ENCODE measurements around the gene GLS2.
A peak's percentile ranks its signal among the peaks of the same experiment; 100 is the strongest.
"Not testable (repeated sequence)": the region's sequence is repeated elsewhere in the genome, so short reads cannot be mapped to it uniquely, and the experiment has no call there.

The GLS2 gene

DNA sequence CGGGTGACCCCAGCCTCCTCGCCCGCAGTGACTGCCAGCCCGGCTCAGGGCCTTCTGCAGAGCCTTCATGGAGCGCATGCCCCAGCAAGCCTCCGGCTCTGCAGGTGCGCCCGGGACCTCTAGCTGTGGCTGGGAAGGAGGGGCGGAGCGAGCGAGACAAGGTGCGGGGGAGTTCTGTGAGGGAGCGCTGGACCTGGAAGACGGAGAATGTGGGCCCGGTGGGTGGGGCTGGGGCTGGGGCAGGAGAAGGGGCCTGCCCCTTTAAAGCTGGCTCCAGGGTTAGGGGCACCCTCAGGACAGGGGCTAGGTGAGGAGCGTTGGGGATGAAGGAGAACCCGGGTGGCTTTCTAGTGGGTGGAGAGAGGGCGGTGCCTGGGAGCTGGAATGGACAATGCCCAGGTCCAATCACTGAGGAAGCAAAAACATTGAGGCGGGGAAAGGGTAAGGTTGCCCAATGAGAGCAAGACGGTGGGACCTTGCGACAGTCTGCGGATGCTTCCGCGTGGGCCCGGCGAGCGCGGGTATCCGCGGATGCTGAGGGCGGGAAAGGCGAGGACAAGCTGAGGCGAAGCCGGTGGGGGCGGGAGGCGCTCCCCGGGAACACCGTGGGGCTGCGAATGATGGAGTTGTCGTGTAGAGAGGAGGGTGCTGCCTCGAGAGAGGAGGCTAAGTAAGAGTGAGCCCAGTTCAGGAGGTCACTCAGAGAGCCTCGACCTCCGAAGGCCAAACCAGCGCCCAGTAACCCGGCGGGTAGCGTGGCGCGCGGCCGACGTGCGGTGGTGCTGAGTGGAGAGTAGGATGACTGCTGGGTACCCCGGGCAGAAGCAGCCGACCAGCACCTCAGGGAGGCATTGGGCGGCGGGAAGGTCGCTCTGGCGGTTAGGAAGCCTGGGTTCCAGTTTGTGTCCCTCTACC, at the start of gene GLS2:
GLS2 (minus strand) TSS at position 121 of the 915 bp plus-strand sequence; CDS start at position 78, 43 bp downstream.
- DNase-seq (ENCODE audit: low read depth in 1 of 2, low spot score in 1 of 2) = peak; percentile 44 to 55

DNA sequence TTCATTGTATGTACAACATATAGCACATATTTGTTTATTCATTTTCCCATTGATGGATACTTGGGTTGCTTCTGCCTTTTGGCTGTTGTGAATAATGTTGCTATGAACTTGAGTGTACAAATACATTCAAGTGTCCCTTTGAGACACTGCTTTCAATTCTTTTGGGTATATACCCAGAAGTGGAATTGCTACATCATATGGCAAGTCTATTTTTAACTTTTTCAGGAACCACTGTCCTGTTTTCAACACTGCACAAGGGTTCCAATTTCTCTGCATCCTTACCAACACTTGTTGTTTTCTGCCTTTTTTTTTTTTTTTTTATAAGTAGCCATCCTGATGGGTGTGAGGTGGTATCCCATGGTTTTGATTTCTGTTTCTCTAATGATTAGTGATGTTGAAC, 49.6 kb upstream of the GLS2 start:
- no peak for DNase-seq (ENCODE audit: low read depth in 1 of 2, low spot score in 1 of 2)

DNA sequence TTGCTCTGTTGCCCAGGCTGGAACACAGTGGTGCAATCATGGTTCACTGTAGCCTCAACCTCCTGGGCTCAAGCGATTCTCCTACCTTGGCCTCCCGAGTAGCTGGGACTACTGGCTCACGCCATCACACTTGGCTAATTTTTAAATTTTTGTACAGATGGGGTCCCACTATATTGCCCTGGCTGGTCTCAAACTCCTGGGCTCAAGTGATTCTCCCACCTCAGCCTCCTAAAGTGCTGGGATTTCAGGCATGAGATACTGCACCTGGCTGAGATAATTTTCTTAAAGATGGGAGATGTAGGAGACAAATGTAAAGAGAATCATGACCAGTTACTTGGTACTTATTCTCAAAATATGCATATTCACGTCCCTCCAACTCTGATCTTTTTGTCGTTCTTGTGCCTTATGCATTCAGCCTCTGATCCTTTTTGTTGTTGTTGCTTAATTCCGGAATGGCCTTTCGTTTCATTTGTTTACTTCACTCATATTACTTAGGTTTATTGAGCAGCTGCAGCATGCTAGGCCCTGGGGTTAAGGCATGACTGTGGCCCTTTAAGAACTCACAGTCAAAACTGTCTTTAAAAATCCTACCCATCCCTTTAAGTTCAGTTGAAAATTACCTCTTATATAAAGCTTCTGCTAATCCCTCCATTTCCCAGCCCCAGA, 42.6 kb upstream of the GLS2 start:
- DNase-seq (ENCODE audit: low read depth in 1 of 2, low spot score in 1 of 2) = no peak

DNA sequence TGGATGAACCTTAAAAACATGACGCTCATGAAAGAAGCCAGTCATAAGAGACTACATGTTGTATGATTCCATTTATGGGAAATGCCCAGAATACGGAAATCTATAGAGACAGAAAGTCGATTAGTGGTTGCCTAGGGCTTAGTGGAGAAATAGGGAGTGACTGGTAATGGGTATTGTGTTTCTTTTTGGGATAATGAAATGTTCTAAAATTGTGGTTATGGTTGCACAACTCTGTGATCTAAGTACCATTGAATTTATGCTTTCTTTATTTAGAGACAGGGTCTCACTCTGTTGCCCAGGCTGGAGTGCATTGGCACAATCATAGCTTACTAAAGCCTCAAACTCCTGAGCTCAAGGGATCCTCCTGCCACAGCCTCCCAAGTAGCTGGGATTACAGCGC, 41.7 kb upstream of the GLS2 start:
- DNase-seq (ENCODE audit: low read depth in 1 of 2, low spot score in 1 of 2) = no peak

DNA sequence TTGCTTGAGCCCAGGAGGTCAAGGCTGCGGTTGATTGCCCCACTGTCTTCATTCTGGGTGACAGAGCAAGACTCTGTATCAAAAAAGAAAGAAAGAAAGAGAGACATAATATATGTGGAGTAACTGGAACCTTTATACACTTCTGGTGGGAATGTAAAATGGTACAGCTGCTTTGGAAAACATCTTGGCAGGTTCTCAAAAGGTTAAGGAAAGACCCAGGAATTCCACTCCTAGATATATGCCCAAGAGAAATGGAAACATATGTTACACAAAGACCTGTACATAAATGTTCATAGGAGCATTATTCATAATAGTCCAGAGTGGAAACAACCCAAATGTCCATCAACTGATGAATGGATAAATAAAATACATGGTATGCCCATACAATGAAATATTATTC, 40.9 kb upstream of the GLS2 start:
- DNase-seq (ENCODE audit: low read depth in 1 of 2, low spot score in 1 of 2) = no peak

DNA sequence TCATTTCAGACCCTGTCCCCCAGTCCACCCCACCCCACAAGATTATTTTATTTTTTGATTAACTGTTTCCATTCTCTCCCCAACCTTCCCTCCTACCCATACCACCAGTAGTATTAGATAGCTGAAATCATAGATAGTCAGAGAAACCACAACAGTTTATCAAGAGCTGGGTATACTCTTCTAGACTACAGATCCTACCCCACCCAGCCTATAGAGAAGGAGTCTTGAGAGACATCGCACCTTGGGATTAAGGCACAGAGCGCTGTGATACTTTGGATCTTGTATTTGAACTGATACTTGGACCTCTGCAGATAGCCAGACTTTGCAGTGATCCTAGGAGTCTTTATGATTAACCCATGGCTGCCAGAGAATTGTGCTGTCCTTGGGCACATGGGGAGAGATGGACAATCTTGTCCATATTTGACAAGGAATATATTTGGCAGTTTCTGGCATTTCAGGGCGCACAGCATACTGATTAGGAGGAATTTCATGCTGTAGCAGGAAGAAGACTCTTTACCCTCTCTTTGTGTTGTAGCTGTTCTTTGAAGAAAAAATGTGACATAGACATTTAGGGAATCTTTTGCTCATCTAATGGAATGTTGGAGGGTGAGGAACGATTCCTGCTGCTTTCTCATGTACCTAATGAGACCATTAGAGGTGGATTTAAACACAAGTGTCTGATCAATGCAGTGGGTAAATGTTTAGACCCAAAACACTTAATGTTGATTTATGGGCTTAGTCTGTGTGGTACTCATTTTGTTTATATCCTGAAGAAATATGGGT, 34.6 kb upstream of the GLS2 start:
- DNase-seq (ENCODE audit: low read depth in 1 of 2, low spot score in 1 of 2) = no peak

DNA sequence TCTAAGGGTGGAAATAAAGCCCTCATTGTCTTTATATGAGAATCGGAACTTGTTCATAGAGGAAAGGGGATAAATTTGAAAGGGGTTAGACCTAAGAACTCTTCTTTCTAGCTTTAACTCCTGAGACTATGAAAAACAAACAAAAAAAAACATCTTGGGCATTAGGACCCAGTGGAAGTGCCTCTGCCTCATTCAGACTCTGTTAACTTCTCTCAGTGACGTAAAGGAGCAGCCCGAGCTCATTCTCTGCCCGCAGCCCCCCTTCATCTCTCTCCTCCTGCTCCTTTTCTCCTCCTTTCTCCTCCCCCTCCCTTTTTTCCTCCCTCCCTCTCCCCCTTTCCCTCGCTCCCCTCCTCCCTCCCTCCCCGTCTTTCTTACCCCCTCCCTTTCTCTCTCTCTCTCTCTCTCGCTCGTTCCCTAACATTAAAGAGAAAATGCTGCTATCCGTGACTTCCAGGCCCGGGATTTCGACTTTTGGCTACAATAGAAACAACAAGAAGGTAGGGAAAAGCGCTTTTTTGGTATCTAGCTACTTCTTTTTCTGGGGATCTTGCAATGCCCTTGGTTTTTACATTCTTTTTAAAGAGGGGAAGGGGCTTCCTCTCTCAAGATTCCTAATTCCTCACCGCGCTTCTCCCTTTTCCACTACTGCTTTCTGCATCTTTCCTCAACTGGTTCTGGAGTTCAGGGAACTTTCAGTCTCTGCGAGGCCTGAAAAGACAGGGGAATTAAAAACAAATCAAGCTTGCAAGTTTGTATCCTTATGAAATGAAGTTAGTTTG, 33.8 kb upstream of the GLS2 start, which contains the start of gene RBMS2:
RBMS2 (plus strand) TSS at position 231 of the 782 bp plus-strand sequence; CDS start at position 435, 204 bp downstream.
- DNase-seq (ENCODE audit: low read depth in 1 of 2, low spot score in 1 of 2) = peak in 1 of 2 donors; percentile 5

DNA sequence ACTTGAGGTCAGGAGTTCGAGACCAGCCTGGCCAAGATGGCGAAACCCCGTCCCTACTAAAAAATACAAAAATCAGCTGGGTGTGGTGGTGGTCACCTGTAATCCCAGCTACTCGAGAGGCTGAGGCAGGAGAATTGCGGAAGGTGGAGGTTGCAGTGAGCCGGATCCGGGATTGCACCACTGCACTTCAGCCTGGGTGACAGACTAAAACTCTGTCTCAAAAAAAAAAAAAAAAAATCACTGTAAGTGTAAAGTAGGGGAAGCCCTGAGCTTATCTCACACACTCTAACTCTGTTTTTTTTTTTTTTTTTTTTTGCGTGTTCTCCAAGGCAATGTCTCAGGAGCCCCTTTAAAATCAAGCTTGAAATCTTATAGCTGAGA, 33.2 kb upstream of the GLS2 start:
- DNase-seq (ENCODE audit: low read depth in 1 of 2, low spot score in 1 of 2) = no peak

DNA sequence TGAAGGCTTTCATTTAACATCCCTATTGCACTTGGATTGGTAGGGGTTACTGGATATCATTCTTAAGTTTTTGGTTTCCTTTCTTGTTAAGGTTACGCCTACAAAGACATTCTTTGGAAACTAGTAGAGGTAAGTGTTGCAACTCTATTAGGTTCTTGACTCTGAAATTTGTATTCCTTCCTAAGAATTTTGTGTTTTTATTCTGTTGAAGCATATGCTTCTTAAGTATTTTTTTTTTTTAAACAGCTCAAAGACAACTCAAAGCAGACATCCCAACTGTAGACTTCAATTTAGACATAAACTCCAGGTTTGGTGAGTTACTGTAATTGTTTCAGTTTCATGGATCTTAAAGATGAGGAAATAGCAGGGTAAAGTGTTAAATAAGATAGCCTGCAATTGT, 32.5 kb upstream of the GLS2 start:
- no peak for DNase-seq (ENCODE audit: low read depth in 1 of 2, low spot score in 1 of 2)

DNA sequence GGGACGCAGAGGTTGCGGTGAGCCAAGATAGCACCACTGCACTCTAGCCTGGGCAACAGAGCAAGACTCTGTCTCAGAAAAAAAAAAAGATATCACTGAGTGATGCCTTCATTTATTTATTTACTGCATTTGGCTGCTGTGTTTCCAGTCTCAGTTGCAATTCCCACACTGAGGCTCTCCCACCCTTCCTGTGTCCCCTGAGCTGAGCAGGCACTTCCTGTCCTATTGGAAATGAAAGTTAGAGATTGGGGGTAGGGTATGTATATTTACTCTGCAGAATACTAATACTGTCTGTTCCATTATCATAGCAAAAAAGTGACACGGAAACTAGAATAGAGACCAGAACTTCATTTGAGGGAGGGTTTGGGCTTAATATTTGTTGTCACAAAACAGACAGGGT, 32.1 kb upstream of the GLS2 start:
- no peak for DNase-seq (ENCODE audit: low read depth in 1 of 2, low spot score in 1 of 2)

DNA sequence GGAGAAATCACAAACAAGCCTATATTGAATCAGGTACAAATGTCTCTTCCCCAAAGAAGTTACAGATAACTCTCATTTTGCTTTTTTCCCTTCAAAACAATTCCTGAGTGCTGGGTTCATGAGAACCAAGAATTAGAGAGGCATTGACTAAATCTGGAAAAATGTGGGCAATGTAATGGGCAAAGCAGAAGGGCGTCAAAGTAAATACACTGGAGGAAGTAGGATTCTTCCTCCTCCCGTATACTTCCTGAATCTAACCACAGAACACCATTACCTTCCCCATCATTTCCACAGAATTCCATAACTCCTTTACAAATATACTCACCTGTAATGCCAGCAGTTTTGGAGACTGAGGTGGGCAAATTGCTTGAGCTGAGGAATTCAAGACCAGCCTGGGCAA, 30.6 kb upstream of the GLS2 start:
- DNase-seq (ENCODE audit: low read depth in 1 of 2, low spot score in 1 of 2) = no peak

DNA sequence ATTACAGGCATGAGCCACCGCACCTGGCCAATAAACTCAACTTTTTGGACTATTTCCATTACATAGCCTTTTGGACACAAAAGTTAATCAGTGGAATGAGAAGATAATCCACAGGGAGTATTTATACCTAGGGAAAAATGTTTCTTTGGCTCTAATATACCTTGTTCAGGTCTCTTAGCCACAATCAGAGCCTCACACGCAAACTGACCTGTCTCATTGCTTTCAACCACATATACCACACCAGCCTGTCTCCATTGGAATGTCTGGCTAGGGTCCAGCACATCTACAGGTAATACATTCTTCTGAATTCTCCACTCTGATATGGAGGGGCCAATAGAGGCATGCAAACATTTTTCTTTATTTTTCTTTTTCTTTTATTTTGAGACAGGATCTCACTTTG, 29.9 kb upstream of the GLS2 start:
- no peak for DNase-seq (ENCODE audit: low read depth in 1 of 2, low spot score in 1 of 2)

DNA sequence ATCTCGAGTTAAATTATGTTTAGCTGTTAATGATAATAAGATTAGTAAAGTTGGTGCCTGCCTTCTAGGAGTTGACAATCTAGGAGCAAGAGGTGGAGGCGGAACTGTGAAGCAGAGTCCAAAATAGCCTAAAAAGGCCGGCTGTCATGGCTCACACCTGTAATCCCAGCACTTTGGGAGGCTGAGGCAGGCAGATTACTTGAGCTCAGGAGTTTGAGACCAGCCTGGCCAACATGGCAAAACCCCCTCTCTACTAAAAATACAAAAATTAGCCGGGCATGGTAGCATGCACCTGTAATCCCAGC, 26.0 kb upstream of the GLS2 start:
- not testable (repeated sequence) for DNase-seq (ENCODE audit: low read depth in 1 of 2, low spot score in 1 of 2)

DNA sequence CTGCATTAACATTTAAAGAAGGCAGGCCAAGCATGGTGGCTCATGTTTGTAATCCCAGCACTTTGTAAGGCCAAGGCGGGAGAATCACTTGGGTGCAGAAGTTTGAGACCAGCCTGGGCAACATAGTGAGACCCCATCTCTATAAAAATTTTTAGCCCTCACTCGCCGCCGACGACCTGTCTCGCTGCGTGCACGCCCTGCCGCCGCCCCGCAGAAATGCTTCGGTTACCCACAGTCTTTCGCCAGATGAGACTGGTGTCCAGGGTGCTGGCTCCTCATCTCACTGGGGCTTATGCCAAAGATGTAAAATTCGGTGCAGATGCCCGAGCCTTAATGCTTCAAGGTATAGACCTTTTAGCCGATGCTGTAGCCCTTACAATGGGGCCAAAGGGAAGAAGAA, 22.8 kb upstream of the GLS2 start:
- no peak for DNase-seq (ENCODE audit: low read depth in 1 of 2, low spot score in 1 of 2)

DNA sequence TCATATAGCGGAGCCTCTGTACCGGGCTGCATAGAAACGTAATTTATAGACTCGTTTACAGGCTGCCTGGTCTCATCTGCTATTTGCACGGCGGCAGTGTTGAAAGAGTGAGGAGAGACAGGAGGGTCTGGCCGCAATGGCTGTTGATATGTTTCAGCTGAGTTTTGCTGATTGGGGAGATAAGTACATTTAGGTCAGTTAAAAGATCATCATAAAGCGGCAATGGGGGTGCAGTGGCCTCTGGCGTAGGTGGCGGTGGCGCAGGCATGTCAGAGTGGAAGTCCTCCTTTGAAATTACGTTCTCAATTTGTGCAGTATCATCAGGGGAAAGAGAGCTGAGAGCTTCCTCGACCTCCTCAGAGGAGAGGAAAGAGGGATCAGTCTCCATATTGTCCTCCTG, 11.9 kb upstream of the GLS2 start:
- not testable (repeated sequence) for DNase-seq (ENCODE audit: low read depth in 1 of 2, low spot score in 1 of 2)

DNA sequence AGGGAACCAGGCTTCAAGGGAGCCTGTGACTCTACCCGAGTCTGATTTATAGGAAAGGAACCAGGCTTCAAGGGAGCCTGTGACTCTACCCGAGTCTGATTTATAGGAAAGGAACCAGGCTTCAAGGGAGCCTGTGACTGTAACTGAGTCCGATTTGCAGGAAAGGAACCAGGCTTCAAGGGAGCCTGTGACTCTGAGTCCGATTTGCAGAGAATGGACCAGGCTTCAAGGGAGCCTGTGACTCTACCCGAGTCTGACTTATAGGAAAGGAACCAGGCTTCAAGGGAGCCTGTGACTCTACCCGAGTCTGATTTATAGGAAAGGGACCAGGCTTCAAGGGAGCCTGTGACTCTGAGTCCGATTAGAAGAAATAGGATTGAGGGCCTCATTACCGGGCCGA, 11.5 kb upstream of the GLS2 start:
- not testable (repeated sequence) for DNase-seq (ENCODE audit: low read depth in 1 of 2, low spot score in 1 of 2)

DNA sequence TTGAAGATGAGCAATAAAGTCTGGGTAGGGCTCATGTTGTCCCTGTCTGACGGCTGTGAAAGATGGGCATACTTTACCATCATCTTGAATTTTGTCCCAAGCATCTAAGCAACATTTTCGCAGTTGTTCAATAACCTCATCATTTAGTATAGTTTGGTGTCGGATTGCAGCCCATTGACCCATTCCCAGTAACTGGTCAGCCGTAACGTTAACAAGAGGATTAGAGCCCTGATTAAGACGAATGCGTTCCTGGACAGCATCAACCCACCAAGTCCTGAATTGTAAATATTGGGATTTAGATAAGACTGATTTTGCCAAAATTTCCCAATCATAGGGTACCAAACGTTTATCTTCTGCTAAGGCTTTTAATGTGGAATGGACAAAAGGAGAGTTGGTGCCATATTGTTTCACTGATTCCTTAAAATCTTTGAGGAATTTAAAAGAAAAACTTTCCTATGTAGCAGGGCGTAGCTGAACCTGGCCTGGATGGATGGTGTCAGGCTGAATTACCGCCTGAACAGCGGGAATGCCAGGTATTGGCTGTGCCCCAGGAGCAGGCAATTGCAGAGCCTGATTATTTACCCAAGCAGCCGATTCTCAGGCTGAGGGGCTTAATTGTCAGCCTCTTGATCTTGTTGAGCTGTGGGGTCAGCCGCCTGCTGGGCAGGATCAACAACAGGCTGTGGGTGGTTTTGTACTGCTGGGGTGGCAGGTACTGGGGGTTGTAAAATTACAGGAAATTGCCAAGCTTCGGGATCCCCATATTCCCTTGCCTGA, 10.4 kb upstream of the GLS2 start:
- DNase-seq (ENCODE audit: low read depth in 1 of 2, low spot score in 1 of 2) = not testable (repeated sequence)

DNA sequence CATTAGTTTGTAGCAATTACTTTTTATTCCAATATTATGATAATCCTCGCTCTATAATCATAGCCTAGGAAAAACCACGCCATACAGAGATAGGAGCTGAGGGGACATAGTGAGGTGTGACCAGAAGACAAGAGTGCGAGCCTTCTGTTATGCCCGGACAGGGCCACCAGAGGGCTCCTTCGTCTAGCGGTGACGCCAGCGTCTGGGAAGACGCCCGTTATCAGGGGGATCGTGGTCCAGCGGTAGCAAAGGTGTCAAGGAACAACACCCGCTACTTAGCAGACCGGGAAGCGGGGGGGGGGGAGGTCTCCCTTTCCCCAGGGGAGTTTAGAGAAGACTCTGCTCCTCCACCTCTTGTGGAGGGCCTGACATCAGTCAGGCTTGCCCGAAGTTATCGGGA, 8.7 kb upstream of the GLS2 start:
- peak; percentile 15 to 35 for DNase-seq (ENCODE audit: low read depth in 1 of 2, low spot score in 1 of 2)

DNA sequence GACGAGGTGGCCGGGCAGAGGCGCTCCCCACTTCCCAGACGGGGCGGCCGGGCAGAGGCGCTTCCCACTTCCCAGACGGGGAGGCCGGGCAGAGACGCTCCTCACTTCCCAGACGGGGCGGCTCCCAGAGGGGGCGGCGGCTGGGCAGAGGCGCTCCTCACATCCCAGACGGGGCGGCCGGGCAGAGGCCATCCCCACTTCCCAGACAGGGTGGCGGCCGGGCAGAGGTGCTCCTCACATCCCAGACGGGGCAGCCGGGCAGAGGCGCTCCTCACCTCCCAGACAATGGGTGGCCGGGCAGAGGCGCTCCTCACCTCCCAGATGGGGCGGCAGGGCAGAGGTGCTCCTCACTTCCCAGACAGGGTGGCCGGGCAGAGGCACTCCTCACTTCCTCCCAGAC, 6.5 kb upstream of the GLS2 start:
- not testable (repeated sequence) for DNase-seq (ENCODE audit: low read depth in 1 of 2, low spot score in 1 of 2)

DNA sequence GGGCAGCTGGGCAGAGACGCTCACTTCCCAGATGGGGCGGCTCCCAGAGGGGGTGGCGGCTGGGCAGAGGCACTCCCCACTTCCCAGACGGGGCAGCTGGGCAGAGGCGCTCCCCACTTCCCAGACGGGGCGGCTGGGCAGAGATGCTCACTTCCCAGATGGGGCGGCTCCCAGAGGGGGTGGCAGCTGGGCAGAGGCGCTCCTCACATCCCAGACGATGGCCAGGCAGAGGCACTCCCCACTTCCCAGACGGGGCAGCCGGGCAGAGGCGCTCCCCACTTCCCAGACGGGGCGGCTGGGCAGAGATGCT, 6.1 kb upstream of the GLS2 start:
- DNase-seq (ENCODE audit: low read depth in 1 of 2, low spot score in 1 of 2) = not testable (repeated sequence)

Measured in activated T-helper 1 cell treated with anti-CD3 and anti-CD28 coated beads, Interleukin-2, amount 50 U/mL, for 16 hours (primary cell).